Body of pancreas (tissue), 4 donors: ENCODE data around the gene AKAP6.

Experiments
- CTCF ChIP-seq, 7 experiments: fragments of 450-650 bp in 4 of 7; fragments of 200-600 bp in 3 of 7; sonication (generic) in 3 of 7; IDR thresholded peaks; one replicate each; pipeline ENCODE4 v1.5.1; 2016 to 2019; ENCODE audit warnings: antibody characterized with exemption in 7 of 7
- POLR2A ChIP-seq, 3 donors: fragments of 450-650 bp; IDR thresholded peaks; one replicate each; pipeline ENCODE4 v1.6.1; 2016; ENCODE audit warnings: antibody characterized with exemption in 3 of 3, mild to moderate bottlenecking in 2 of 3

- no peak for TF ChIP-seq CTCF (IDR thresholded peaks at IDR 0.05)
- TF ChIP-seq POLR2A (IDR thresholded peaks at IDR 0.05) = no peak
Measured at GRCh38 chr14:32337759-32338158, 8.7 kb downstream of the AKAP6 start.
